HG03457 (cell line): ENCODE results near the gene PROX2.

ENCODE experiments used
- ATAC-seq: cut with Tn5 transposase; IDR thresholded peaks from one replicate; pipeline ENCODE4 v1.9.1; 2021; ENCODE audit warnings: moderate number of reproducible peaks; ENCODE audit not compliant: unreplicated experiment

The PROX2 gene

DNA sequence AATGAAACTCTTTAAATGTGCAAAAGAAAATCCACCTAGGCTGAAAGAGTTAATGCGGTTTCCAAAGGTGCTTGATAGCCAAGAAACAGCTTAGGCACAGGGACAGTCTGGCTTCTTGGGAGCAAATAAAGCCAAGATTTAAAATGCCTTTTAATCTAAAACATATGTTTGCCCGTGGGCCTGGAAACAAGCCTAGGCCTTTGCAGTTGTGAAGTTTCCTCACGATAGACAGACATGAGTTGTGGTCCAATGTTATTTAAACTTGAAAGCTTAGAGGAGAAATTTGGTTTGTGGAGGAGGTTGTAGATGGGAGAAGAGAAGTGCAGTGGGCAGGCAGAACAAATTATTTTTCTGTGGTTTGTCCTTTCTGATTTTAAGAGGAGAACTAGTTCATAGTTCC is 29.8 kb downstream of the PROX2 start:
- ATAC-seq: no peak

GRCh38 chr14:74843653-74844052 is 32.3 kb downstream of the PROX2 start:
- ATAC-seq: no peak

GRCh38 chr14:74841230-74842207 is 34.4 kb downstream of the PROX2 start:
- ATAC-seq: peak; percentile 70

DNA sequence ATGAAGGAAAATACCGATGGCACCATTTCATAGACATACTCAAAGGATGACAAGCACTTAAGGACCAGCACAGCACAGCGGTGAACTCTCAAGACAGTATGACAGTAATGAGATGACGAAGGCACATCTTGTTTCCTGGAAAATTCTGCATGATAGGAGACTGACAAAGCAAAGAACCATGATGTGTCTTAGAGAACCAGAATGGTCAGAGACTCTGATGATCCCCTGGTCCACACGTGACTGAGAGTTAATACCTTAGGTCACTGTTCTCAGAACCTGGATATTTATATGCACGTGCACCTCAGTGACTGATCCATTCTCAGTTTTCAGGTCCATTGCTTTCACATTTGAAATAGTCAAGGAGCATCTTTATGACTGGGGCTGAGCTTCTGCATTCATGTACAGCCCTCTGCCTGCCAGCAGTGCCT is 35.3 kb downstream of the PROX2 start:
- no peak for ATAC-seq

- ATAC-seq: no peak
These were observed 37.8 kb downstream of the PROX2 start for GRCh38 chr14:74838166-74838565.

GRCh38 chr14:74836251-74836960 is 39.5 kb downstream of the PROX2 start:
- no peak for ATAC-seq

GRCh38 chr14:74835645-74836250 is 40.2 kb downstream of the PROX2 start:
- ATAC-seq: no peak

DNA sequence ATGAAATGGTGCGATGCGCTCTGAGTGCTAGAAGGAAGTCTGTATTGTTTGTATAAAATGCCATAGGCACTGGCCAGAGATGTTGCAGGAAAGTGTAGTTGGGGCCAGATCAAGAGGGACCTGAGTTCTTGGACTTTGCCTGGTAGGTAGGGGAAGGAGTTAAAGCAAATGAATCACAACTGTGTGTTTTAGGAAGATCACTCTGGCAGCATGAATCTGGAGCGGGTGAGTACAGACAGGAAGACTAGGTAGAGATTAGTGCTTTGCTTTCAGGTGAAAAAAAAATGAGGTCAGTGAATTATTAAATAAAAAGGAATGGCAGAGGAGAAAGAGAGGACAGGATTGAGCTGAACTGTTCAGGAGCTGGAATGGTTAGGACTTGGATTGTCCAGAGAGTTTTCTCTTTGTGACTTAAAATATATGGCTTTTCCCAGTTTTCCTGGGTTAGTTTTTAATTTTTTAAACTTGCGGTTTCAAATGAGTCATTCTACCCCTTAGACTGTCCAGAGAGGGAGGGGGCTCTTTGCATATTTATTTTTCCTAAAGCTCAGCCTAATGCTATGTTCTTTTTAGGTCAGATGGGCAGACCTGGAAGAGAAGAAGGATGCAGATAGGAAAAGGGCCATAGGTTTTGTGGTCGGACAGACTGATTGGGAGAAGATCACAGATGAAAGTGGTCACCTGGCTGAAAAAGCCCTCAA is 41.1 kb downstream of the PROX2 start:
- no peak for ATAC-seq

DNA sequence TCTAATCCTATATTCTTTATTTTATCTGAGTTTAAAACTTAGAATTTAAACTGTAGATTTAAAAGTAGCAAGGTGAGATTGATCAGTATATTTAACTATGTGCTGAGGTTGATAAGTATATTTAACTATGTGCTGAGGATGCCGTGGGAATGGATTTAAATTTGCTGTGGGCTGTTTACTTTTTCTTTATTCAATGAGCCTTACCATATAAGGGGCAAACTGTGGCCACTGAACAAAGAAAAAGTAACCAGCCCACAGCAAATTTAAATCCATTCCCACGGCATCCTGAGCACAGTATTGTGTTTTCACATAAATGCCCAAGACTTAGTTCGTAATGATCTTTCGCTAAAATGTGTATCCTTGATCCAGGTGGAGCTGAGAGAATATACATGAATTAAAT is 43.1 kb downstream of the PROX2 start:
- no peak for ATAC-seq

DNA sequence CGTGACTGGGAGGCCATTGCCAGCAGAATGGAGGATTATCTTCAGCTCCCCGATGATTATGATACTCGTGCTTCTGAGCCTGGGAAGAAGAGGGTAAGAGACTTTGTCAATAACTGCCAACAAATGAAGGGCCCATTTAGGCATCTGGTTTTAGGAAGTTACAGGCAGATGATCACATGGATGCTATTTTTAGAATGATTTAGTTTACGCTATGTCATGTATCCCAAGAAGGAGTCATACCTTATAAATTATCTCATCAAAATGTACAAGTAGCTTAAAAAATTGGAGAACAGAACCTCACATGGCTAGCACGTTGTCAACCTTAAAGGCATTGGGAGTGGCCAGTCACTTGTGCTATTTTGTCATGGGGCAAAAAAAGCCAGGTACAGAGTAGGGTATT is 46.7 kb downstream of the PROX2 start:
- no peak for ATAC-seq

- ATAC-seq: no peak
These were observed 49.4 kb downstream of the PROX2 start for GRCh38 chr14:74826574-74826973.
